Fibroblast of the aortic adventitia (primary cell): ENCODE data around the gene ITM2C. TPM values are rescaled to one million over a fixed set of nuclear protein-coding genes. Genes with fewer than 3 reads are reported as not detected.

ENCODE experiments used
- DNase-seq: peaks from one replicate; pipeline ENCODE4 v3.0.0-alpha.2; 2010; ENCODE audit warnings: low read depth
- H3K4me3 ChIP-seq: 2 replicates; pipeline ENCODE4 v1.5.1; 2011; ENCODE audit warnings: low read depth, mild to moderate bottlenecking, control low read depth, low read length, moderate library complexity
- total RNA-seq: library from RNA; depleted of rRNA; stranded (reverse); fragments of >200 nt; gene quantifications from 2 replicates; pipeline ENCODE4 v1.2.3, GENCODE V29; 2012; ENCODE audit warnings: low replicate concordance
- TF ChIP-seq, protein P1 (sequence below): IDR thresholded peaks from 2 replicates; pipeline ENCODE4 v1.5.1; 2011; ENCODE audit warnings: mild to moderate bottlenecking, low read length, control low read depth, inconsistent platforms; ENCODE audit not compliant: insufficient read depth

ITM2C gene
- total RNA-seq, 1 donor: 26.5 TPM

DNA sequence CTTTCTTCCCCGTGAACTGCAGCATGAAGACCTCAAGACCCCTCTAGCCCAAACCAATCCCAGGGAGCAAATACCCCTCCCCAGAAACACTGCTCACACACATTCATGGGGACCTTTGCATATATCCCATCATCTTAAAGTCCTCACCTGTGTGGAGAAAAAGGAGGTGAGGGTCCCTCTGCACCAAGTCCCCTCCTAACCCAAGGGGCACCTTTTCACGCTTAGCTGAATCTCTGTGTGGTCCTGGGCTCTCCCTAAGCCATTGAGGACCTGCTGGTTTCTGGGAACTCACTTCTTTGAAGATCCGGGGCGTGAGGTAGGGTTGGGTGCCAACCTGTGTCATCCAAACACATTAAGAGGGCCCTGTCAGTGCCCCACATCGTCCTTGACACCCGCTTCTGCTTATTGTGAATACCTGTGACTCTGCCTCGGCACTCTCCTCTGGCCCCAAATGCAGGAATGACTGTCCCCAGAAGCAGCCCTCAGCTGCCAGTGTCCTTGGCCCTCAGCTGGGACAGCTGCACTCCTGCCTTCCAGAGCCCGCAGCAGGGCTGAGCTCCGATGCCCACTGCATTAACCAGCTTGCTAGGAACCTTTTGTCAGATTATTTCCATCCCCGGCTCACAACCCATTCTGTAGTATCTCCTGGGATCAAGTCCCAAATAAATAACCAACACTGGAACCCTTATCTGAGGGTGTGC is 41.3 kb upstream of the ITM2C start:
- TF ChIP-seq, protein P1, sequence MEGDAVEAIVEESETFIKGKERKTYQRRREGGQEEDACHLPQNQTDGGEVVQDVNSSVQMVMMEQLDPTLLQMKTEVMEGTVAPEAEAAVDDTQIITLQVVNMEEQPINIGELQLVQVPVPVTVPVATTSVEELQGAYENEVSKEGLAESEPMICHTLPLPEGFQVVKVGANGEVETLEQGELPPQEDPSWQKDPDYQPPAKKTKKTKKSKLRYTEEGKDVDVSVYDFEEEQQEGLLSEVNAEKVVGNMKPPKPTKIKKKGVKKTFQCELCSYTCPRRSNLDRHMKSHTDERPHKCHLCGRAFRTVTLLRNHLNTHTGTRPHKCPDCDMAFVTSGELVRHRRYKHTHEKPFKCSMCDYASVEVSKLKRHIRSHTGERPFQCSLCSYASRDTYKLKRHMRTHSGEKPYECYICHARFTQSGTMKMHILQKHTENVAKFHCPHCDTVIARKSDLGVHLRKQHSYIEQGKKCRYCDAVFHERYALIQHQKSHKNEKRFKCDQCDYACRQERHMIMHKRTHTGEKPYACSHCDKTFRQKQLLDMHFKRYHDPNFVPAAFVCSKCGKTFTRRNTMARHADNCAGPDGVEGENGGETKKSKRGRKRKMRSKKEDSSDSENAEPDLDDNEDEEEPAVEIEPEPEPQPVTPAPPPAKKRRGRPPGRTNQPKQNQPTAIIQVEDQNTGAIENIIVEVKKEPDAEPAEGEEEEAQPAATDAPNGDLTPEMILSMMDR: no peak
- DNase-seq: no peak
- no peak overlapping the region for H3K4me3 ChIP-seq

DNA sequence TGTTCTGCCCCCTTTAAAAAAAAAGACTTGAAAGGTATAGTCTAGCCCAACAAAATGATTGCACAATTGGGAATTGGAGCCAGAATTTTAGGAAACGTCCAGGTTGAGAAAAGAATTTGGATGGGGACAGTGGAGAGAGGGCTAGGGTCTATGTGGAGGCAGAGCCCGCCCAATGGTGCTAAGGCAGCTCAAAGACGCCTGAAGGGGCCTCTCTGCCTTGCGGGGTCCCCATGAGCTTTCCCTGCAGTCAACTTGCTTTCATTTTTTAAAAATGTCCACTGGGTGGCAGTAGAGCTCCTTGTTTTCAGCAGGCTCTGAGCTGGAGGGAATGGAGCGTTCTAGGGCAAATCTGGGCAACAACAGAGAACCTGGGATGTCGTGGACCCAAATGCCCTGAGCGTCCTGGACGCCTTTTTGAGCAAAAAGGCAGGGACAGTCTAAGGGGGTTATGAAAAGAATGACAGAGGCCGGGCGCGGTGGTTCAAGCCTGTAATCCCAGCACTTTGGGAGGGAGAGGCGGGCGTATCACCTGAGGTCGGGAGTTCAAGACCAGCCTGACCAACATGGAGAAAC is 40.2 kb upstream of the ITM2C start:
- DNase-seq: peak; percentile 91
- H3K4me3 ChIP-seq: peak overlapping the region; percentile 65

DNA sequence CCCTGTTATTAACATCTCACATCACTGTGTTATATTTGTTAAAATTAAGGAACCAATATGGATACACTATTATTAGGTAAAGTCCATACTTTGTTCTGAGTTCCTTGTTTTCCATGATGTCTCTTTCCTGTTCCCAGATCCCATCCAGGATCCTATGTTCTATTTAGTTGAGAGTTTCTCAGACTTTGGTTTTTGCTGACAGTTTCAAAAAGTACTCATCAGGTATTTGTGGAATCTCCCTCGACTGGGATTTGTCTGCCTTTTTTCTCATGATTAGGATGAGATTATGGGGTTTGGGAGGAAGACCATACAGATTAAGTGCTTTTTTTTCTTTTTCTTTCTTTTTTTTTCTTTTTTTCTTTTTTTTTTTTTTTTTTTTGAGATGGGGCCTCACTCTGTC is 39.4 kb upstream of the ITM2C start:
- DNase-seq: no peak
- TF ChIP-seq, protein P1: no peak
- H3K4me3 ChIP-seq: no peak overlapping the region

More for the DNA sequence above, 40.2 kb upstream of the ITM2C start:
- TF ChIP-seq, protein P1: peak; percentile 61

DNA sequence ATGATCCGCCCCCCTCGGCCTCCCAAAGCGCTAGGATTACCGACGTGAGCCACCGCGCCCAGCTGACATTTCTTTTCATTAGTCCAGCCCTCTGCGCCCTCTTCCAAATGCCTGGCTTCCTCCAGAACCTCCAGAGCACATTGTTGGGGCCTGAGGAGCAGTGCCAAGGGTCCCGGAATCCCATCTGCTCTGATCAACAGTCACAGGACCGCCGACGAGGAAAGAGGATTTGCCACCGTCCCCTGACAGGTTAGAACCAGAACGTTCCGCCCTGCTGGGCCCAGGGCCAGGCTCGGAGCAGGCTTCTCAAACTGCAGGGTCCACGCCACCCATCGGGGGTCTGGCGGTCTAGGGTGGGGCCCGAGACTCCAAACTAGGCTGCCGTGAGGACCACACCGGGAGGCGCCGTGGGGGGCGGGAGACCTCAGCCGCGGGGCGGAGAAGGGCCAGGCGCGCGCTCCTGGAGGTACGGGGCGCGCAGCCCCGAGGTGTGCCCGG is 36.9 kb upstream of the ITM2C start:
- no peak for DNase-seq
- TF ChIP-seq, protein P1: no peak
- H3K4me3 ChIP-seq: no peak overlapping the region

DNA sequence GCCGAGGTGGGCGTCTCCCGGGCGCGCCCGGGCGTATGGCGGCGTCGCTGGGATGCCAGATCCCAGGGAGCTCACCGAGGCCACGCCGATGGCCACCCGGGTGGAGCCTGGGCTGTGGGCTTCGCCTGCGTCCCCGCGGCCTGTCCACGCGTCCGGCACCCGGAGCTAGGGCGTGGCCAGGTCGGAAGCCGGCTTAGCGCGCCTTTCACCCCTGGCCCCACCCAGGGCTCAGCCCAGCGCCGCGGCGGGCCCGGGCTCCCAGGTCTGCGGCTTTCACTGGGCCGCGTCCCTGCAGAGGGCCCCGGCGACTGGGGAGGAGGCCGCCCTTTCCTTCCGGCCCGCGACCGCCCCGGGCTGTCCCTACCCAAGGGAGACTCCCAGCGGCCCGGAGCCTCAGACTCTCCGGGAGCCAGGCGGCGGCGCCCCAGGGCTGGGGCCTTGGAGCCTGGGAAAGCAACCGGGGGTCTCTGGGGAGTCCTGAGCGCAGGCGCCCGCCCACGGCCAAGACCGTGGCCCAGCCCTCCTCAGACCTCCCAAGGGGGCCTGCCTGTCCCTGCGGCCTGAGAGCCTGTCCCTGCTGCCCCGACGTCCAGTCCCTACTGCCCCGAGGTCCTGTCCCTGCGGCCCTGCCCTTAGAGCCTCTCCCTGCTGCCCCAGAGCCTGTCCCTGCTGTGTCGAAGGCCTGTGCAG is 36.3 kb upstream of the ITM2C start:
- no peak for DNase-seq
- H3K4me3 ChIP-seq: peak overlapping the region; percentile 9
- TF ChIP-seq, protein P1: no peak

DNA sequence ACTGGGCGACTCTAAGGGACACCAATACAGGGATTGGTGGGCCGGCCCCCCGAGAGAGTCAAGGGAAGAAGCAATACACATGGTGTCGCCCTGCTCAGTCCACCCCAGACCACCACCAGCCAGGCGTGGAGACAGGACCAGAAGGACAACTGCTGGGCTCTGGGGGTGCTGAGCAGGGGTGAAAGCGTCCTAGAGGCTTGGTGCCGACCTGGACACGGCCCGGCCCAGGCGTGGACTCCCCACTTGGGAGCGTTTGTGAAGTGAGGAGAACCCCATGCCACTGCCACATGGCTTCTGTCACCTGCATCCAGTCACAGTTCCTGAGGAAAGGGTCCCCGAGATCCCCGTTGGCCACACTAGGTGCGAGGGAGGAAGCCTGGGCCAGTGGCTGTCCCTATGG is 35.4 kb upstream of the ITM2C start:
- TF ChIP-seq, protein P1: no peak
- DNase-seq: no peak
- no peak overlapping the region for H3K4me3 ChIP-seq
